PC-3 (cell line): ENCODE results near the gene CFHR4. TPM values are rescaled to one million over a fixed set of nuclear protein-coding genes. Genes with fewer than 3 reads are reported as not detected.

Experiments
- ATAC-seq: fragments of 200-7000 bp; cut with Tn5 transposase; 2 replicates; pipeline ENCODE4 v1.9.1; 2020; ENCODE audit warnings: mild to moderate bottlenecking, moderate library complexity
- BruUV-seq: library from RNA; stranded (reverse); fragments of 400-500 nt; replicated peaks from 2 replicates; lab custom pipeline; 2021; lab: Mats Ljungman, UMichigan
- CTCF ChIA-PET: fragments of 300-600 bp; sonication (Branson Sonifier 250); formaldehyde crosslinking; loops from one replicate; lab custom pipeline; 2022; ENCODE audit warnings: antibody characterized with exemption; lab: Charles Lee
- POLR2A ChIA-PET: fragments of 300-600 bp; sonication (Branson Sonifier 250); formaldehyde crosslinking; loops from one replicate; lab custom pipeline; 2022; ENCODE audit warnings: antibody characterized with exemption; ENCODE audit not compliant: unreplicated experiment; lab: Charles Lee
- DNase-seq: peaks from one replicate; pipeline ENCODE4 v3.0.0-alpha.2; 2015
- H2AFZ ChIP-seq: fragments of 300-600 bp; sonication (generic); 2 replicates; pipeline ENCODE4 v1.6.0; 2016; ENCODE audit warnings: antibody characterized with exemption, low read length
- H3F3A ChIP-seq: fragments of 300-600 bp; sonication (generic); one replicate; pipeline ENCODE4 v1.6.0; 2017; ENCODE audit warnings: antibody characterized with exemption, low read length, control low read depth, mild to moderate bottlenecking; ENCODE audit not compliant: unreplicated experiment
- H3K27ac ChIP-seq: fragments of 300-600 bp; sonication (generic); 2 replicates; pipeline ENCODE4 v1.5.1; 2016; ENCODE audit warnings: mild to moderate bottlenecking, low read length
- H3K27me3 ChIP-seq: fragments of 300-600 bp; sonication (generic); 2 replicates; pipeline ENCODE4 v1.6.1; 2016; ENCODE audit warnings: low read length, mixed read lengths
- H3K36me3 ChIP-seq: fragments of 300-600 bp; sonication (generic); 2 replicates; pipeline ENCODE4 v1.6.1; 2016; ENCODE audit warnings: low read depth, mixed run types, low read length, mixed read lengths
- H3K4me1 ChIP-seq: fragments of 300-600 bp; sonication (generic); 2 replicates; pipeline ENCODE4 v1.5.1; 2016; ENCODE audit warnings: low read length; ENCODE audit not compliant: insufficient read depth
- H3K4me2 ChIP-seq: fragments of 300-600 bp; sonication (generic); 2 replicates; pipeline ENCODE4 v1.6.0; 2016; ENCODE audit warnings: low read length
- H3K4me3 ChIP-seq: fragments of 300-600 bp; sonication (generic); 2 replicates; pipeline ENCODE4 v1.5.1; 2016; ENCODE audit warnings: mild to moderate bottlenecking, low read length, mixed read lengths
- H3K79me2 ChIP-seq: fragments of 300-600 bp; sonication (generic); 2 replicates; pipeline ENCODE4 v1.6.1; 2017; ENCODE audit warnings: low read length, mixed read lengths
- H3K9ac ChIP-seq: fragments of 300-600 bp; sonication (generic); 2 replicates; pipeline ENCODE4 v1.6.0; 2016; ENCODE audit warnings: mild to moderate bottlenecking, low read length
- H3K9me2 ChIP-seq: fragments of 300-600 bp; sonication (generic); replicated peaks from 2 replicates; pipeline ENCODE4 v1.6.1; 2016; ENCODE audit warnings: mixed run types, low read length, mixed read lengths
- H3K9me3 ChIP-seq: fragments of 300-600 bp; sonication (generic); 2 replicates; pipeline ENCODE4 v1.6.1; 2016; ENCODE audit warnings: low read length, mixed read lengths
- H4K20me1 ChIP-seq: fragments of 300-600 bp; sonication (generic); 2 replicates; pipeline ENCODE4 v1.6.1; 2016; ENCODE audit warnings: low read length, mixed read lengths
- CTCF ChIP-seq: fragments of 300-600 bp; sonication (generic); conservative IDR thresholded peaks from 2 replicates; pipeline ENCODE4 v1.5.1; 2017; ENCODE audit warnings: antibody characterized with exemption, low read depth, mild to moderate bottlenecking, low read length
- EZH2 ChIP-seq: fragments of 300-600 bp; sonication (generic); IDR thresholded peaks from one replicate; pipeline ENCODE4 v1.6.1; 2017; ENCODE audit warnings: antibody characterized with exemption, mild to moderate bottlenecking, low read length; ENCODE audit not compliant: unreplicated experiment
- EZH2phosphoT487 ChIP-seq: fragments of 300-600 bp; sonication (generic); IDR thresholded peaks from 2 replicates; pipeline ENCODE4 v1.6.1; 2018; ENCODE audit warnings: mild to moderate bottlenecking, antibody characterized with exemption, low read length, borderline replicate concordance
- intact Hi-C: fragments of 100-400 bp; cut with micrococcal nuclease; formaldehyde crosslinking; loops from 2 replicates; pipeline ENCODE4 v1.9.0; 2023
- total RNA-seq: library from RNA; depleted of rRNA; stranded (reverse); fragments of >200 nt; gene quantifications from 2 replicates; pipeline ENCODE4 v1.2.3, GENCODE V29; 2014

Gene CFHR4
- total RNA-seq, 1 experiment from 2014 or later, result not detected

- BruUV-seq, result no TSS peak
- CTCF ChIA-PET, result no interaction called here
- peak; percentile 73 for ATAC-seq
Observed at GRCh38 chr1:196861429-196861828, 26.4 kb upstream of the CFHR4 start.

GRCh38 chr1:196866974-196867373 lies 20.9 kb upstream of the CFHR4 start:
- H3F3A ChIP-seq, result no peaks in the 10 kb centered on the region
- no peak for DNase-seq
- intact Hi-C loops, result no loop called here
- CTCF ChIA-PET, result no interaction called here
- no peaks in the 10 kb centered on the region for H3K27me3 ChIP-seq
- H3K4me2 ChIP-seq, result no peak overlapping the region
- H3K9me2 ChIP-seq, result no peaks in the 10 kb centered on the region
- no peak overlapping the region for H3K4me3 ChIP-seq
- no peak overlapping the region for H3K27ac ChIP-seq
- no peaks in the 10 kb centered on the region for H4K20me1 ChIP-seq
- H3K9ac ChIP-seq, result no peak overlapping the region
- POLR2A ChIA-PET, result no interaction called here
- no peak overlapping the region for H2AFZ ChIP-seq
- no peak for TF ChIP-seq CTCF
- no peaks in the 10 kb centered on the region for H3K9me3 ChIP-seq
- BruUV-seq, result no TSS peak
- no peaks in the 10 kb centered on the region for H3K36me3 ChIP-seq
- no peaks in the 10 kb centered on the region for H3K79me2 ChIP-seq
- no peaks in the 10 kb centered on the region for H3K4me1 ChIP-seq
- ATAC-seq, result no peak

More at GRCh38 chr1:196861429-196861828, 26.4 kb upstream of the CFHR4 start:
- Histone ChIP-seq H4K20me1 (no peaks in the 10 kb centered on the region), H3K4me3 (no peak overlapping the region), H3F3A (no peaks in the 10 kb centered on the region), H3K36me3 (no peaks in the 10 kb centered on the region), H2AFZ (no peak overlapping the region), H3K79me2 (no peaks in the 10 kb centered on the region), H3K9me2 (no peaks in the 10 kb centered on the region), H3K9ac (no peak overlapping the region), H3K9me3 (no peaks in the 10 kb centered on the region), H3K27me3 (no peaks in the 10 kb centered on the region), H3K27ac (no peak overlapping the region), H3K4me1 (no peaks in the 10 kb centered on the region; the same call in 1 of the 2 replicates), H3K4me2 (peak overlapping the region; percentile 32)
- intact Hi-C loops, result no loop called here
- peak; percentile 43 for DNase-seq
- POLR2A ChIA-PET, result interaction anchor here (0.7 kb wide), 1 partner anchor 212 kb away, joined by 7 read pairs; no protein-coding TSS in a partner anchor
- TF ChIP-seq EZH2 (no peak), CTCF (no peak), EZH2phosphoT487 (no peak)

- no peaks in the 10 kb centered on the region for H3K79me2 ChIP-seq
- no peaks in the 10 kb centered on the region for H3K36me3 ChIP-seq
- POLR2A ChIA-PET, result no interaction called here
- no peak overlapping the region for H3K4me3 ChIP-seq
- no peaks in the 10 kb centered on the region for H3K9me3 ChIP-seq
- no peak overlapping the region for H3K4me2 ChIP-seq
- no TSS peak for BruUV-seq
- no peak for DNase-seq
- H4K20me1 ChIP-seq, result no peaks in the 10 kb centered on the region
- no peaks in the 10 kb centered on the region for H3F3A ChIP-seq
- TF ChIP-seq CTCF (no peak), EZH2 (no peak), EZH2phosphoT487 (no peak)
- H2AFZ ChIP-seq, result no peak overlapping the region
- H3K4me1 ChIP-seq, result no peaks in the 10 kb centered on the region
- intact Hi-C loops, result no loop called here
- H3K27me3 ChIP-seq, result no peaks in the 10 kb centered on the region
- H3K9ac ChIP-seq, result no peak overlapping the region
- CTCF ChIA-PET, result no interaction called here
- ATAC-seq, result no peak
- no peak overlapping the region for H3K27ac ChIP-seq
- no peaks in the 10 kb centered on the region for H3K9me2 ChIP-seq
Observed at GRCh38 chr1:196873385-196873784, 14.5 kb upstream of the CFHR4 start.
